Heart left ventricle (tissue), 13 donors: Measurements from ENCODE around the gene CDK18.
A peak's percentile ranks its signal among the peaks of the same experiment; 100 is the strongest.

Experiments
- POLR2A ChIP-seq, 2 donors: fragments of 450-650 bp; IDR thresholded peaks; one replicate each; pipeline ENCODE4 v1.6.1; 2017; ENCODE audit warnings: antibody characterized with exemption in 2 of 2, mild to moderate bottlenecking in 2 of 2, moderate library complexity in 2 of 2
- TF ChIP-seq, protein P1 (sequence below), 12 donors: fragments of 200-600 bp; sonication (generic) in 4 of 12; IDR thresholded peaks; one replicate each; pipeline versions ENCODE4 v1.5.0 to v1.8.0; 2018 to 2022; ENCODE audit warnings: antibody characterized with exemption in 12 of 12, mild to moderate bottlenecking in 5 of 12
- donor health status: ischemic (EF 13 %, LVEDD 7.1; RV severe dilation, severe dysfunction).
- donor health status: DM: no; HTN: yes; CAD: no.
- donor health status: DM: no; HTN: no; CAD: no.
- donor health status: ischemic (EF 25% LVEDD 6.9; RV normal size, moderate dysfunction).
- donor health status: ischemic (EF 25% LVEDD 5.7; RV mildly dilated, moderate dysfunction).
- donor health status: ischemic (EF 35%, LVEDD 5.7; RV mildly dilated, moderate dysfunction).
- donor health status: nonischemic (EF 11% LVEDD 7.7; RV severe dilation, severe dysfunction).
- donor health status: DM: yes; HTN: yes; CAD: no.
- donor health status: PGD.
- donor health status: ischemic (EF 29% LVEDD 5.4; RV normal size, mild dysfunction).
- donor health status: nonischemic (EF 23%, LVEDD 6.1; RV moderate dilation, normal function).

DNA sequence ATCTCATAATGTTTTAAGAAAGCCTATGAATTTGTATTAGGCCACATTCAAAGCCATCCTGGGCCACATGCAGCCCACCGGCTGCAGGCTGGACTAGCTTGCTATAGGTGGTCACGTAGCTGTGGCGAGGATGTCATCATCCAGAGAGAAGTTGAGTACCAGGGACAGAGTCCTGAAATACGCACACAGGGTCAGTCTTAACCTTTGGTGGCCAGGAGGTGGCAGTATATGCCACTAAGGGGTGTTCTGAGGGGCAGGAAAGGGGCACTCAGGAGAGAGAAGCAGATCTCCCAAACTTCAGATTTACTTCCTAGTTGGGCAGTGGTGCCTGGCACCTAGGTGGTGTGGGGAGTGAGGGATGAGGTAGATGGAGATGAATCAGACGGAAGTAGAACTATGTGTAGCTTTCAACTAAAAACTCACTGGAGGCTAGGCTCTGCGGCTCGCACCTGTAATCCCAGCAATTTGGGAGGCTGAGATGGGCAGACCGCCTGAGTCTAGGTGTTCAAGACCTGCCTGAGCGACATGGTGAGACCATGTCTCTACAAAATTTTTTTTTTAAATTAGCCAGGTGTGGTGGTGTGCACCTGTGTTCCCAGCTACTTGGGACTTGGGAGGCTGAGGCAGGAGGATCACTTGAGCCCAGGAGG, 16.3 kb upstream of the CDK18 start:
- TF ChIP-seq, protein P1, sequence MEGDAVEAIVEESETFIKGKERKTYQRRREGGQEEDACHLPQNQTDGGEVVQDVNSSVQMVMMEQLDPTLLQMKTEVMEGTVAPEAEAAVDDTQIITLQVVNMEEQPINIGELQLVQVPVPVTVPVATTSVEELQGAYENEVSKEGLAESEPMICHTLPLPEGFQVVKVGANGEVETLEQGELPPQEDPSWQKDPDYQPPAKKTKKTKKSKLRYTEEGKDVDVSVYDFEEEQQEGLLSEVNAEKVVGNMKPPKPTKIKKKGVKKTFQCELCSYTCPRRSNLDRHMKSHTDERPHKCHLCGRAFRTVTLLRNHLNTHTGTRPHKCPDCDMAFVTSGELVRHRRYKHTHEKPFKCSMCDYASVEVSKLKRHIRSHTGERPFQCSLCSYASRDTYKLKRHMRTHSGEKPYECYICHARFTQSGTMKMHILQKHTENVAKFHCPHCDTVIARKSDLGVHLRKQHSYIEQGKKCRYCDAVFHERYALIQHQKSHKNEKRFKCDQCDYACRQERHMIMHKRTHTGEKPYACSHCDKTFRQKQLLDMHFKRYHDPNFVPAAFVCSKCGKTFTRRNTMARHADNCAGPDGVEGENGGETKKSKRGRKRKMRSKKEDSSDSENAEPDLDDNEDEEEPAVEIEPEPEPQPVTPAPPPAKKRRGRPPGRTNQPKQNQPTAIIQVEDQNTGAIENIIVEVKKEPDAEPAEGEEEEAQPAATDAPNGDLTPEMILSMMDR (IDR thresholded peaks at IDR 0.05): peak; percentile 81 to 93 (median 86)
- TF ChIP-seq POLR2A (IDR thresholded peaks at IDR 0.05): no peak
